H1 (cell line): ENCODE results near the gene PSG1. TPM values are rescaled to one million over a fixed set of nuclear protein-coding genes. Genes with fewer than 3 reads are reported as not detected.
"Not testable (repeated sequence)": the region's sequence is repeated elsewhere in the genome, so short reads cannot be mapped to it uniquely, and the experiment has no call there.

ENCODE experiments used
- CTCF ChIA-PET: fragments of 300-600 bp; sonication (Branson Sonifier 250); formaldehyde crosslinking; loops from one replicate; lab custom pipeline; 2021; ENCODE audit not compliant: partially characterized antibody; lab: Charles Lee
- POLR2A ChIA-PET: fragments of 300-600 bp; sonication (Branson Sonifier 250); formaldehyde crosslinking; loops from one replicate; lab custom pipeline; 2021; ENCODE audit warnings: inconsistent platforms; ENCODE audit not compliant: partially characterized antibody; lab: Charles Lee
- DNase-seq, 2 experiments: peaks; one replicate each; pipeline versions ENCODE4 v3.0.0 to v3.0.0-alpha.2; 2010 to 2022; ENCODE audit warnings: low spot score in 2 of 2, low read depth in 1 of 2, mixed read lengths in 1 of 2
- FAIRE-seq: peaks from 2 replicates; lab custom pipeline; 2011; peaks lifted over from hg19 to GRCh38; lab: Jason Lieb, UNC
- H2AFZ ChIP-seq: 2 replicates; pipeline ENCODE4 v1.8.1; 2012; ENCODE audit warnings: low read length, inconsistent platforms
- H2AK5ac ChIP-seq: 2 replicates; pipeline ENCODE4 v1.6.1; 2013; ENCODE audit warnings: low read depth, low read length
- H2BK120ac ChIP-seq: replicated peaks from 2 replicates; pipeline ENCODE3; 2013; ENCODE audit warnings: low read depth, low read length, inconsistent platforms
- H2BK12ac ChIP-seq: 2 replicates; pipeline ENCODE4 v1.6.1; 2013; ENCODE audit warnings: low read depth, low read length
- H2BK15ac ChIP-seq: 2 replicates; pipeline ENCODE4 v1.6.1; 2013; ENCODE audit warnings: low read length
- H2BK20ac ChIP-seq: 2 replicates; pipeline ENCODE4 v1.6.1; 2013; ENCODE audit warnings: low read length
- H2BK5ac ChIP-seq: 2 replicates; pipeline ENCODE4 v1.6.1; 2013; ENCODE audit warnings: low read depth, low read length
- H3K14ac ChIP-seq: 2 replicates; pipeline ENCODE4 v1.6.1; 2013; ENCODE audit warnings: inconsistent platforms; ENCODE audit not compliant: insufficient read length
- H3K18ac ChIP-seq: 2 replicates; pipeline ENCODE4 v1.6.1; 2013; ENCODE audit warnings: low read length; ENCODE audit errors: extremely low read depth
- H3K23ac ChIP-seq: 2 replicates; pipeline ENCODE4 v1.6.1; 2013; ENCODE audit warnings: inconsistent platforms; ENCODE audit not compliant: insufficient read length
- H3K23me2 ChIP-seq: 2 replicates; pipeline ENCODE4 v1.6.1; 2013; ENCODE audit warnings: low read depth, low read length
- H3K27ac ChIP-seq: 2 replicates; pipeline ENCODE4 v1.6.1; 2011; ENCODE audit warnings: low read depth, low read length, inconsistent platforms
- H3K27me3 ChIP-seq, 4 experiments: replicated peaks in 1 of 4; 1 replicate in 1 of 4; 2 replicates in 3 of 4; pipeline versions ENCODE4 v1.6.1 to v1.8.1; 2011 to 2013; ENCODE audit warnings: low read length in 3 of 4, mild to moderate bottlenecking in 3 of 4, inconsistent platforms in 2 of 4, mixed read lengths in 2 of 4, moderate library complexity in 1 of 4; ENCODE audit not compliant: control insufficient read depth in 3 of 4, insufficient read depth in 3 of 4; ENCODE audit errors: extremely low read depth in 1 of 4
- H3K36me3 ChIP-seq, 4 experiments: 2 replicates each; pipeline versions ENCODE4 v1.6.1 to v1.8.1; 2011 to 2013; ENCODE audit warnings: mild to moderate bottlenecking in 4 of 4, low read length in 3 of 4, moderate library complexity in 2 of 4, control low read depth in 1 of 4, inconsistent platforms in 1 of 4; ENCODE audit not compliant: insufficient read depth in 4 of 4, control insufficient read depth in 2 of 4
- H3K4ac ChIP-seq: replicated peaks from 2 replicates; pipeline ENCODE3; 2013; ENCODE audit warnings: low read length, low read depth, mixed read lengths, inconsistent platforms; ENCODE audit not compliant: insufficient read length
- H3K4me1 ChIP-seq, 4 experiments: replicated peaks in 1 of 4; 1 replicate in 1 of 4; 2 replicates in 3 of 4; pipeline versions ENCODE4 v1.6.1 to v1.8.1; 2011 to 2013; ENCODE audit warnings: low read length in 3 of 4, inconsistent platforms in 2 of 4, mixed read lengths in 1 of 4; ENCODE audit not compliant: insufficient read depth in 4 of 4, control insufficient read depth in 3 of 4
- H3K4me2 ChIP-seq, 2 experiments: 2 replicates each; pipeline versions ENCODE4 v1.6.1 to v1.8.1; 2011 to 2013; ENCODE audit warnings: low read depth in 2 of 2, low read length in 2 of 2, control low read depth in 1 of 2, inconsistent platforms in 1 of 2, mild to moderate bottlenecking in 1 of 2; ENCODE audit not compliant: insufficient read depth in 1 of 2
- H3K4me3 ChIP-seq, 4 experiments: fragments of 200-600, 300-600 bp in 1 of 4; sonication (generic), shearing (Covaris generic), sonication (Bioruptor Twin) in 1 of 4; 2 replicates each; pipeline versions ENCODE4 v1.5.1 to v1.8.1; 2011 to 2016; ENCODE audit warnings: low read length in 4 of 4, low read depth in 3 of 4, control low read depth in 2 of 4, inconsistent platforms in 2 of 4, mild to moderate bottlenecking in 2 of 4, mixed read lengths in 1 of 4, moderate library complexity in 1 of 4; ENCODE audit not compliant: insufficient read depth in 2 of 4; ENCODE audit errors: extremely low read depth in 1 of 4
- H3K56ac ChIP-seq: replicated peaks from 2 replicates; pipeline ENCODE3; 2013; ENCODE audit warnings: low read depth, mild to moderate bottlenecking, mixed read lengths, low read length, inconsistent platforms; ENCODE audit not compliant: insufficient read length
- H3K79me1 ChIP-seq: 2 replicates; pipeline ENCODE4 v1.6.1; 2013; ENCODE audit warnings: low read depth, low read length, control low read depth
- H3K79me2 ChIP-seq, 2 experiments: 2 replicates each; pipeline versions ENCODE4 v1.6.1 to v1.8.1; 2012 to 2013; ENCODE audit warnings: low read length in 2 of 2, mild to moderate bottlenecking in 2 of 2, inconsistent platforms in 1 of 2; ENCODE audit not compliant: insufficient read depth in 2 of 2, control insufficient read depth in 1 of 2
- H3K9ac ChIP-seq, 4 experiments: replicated peaks in 1 of 4; 1 replicate in 1 of 4; 2 replicates in 3 of 4; pipeline versions ENCODE4 v1.6.1 to v1.8.1; 2011 to 2013; ENCODE audit warnings: low read depth in 3 of 4, low read length in 3 of 4, control low read depth in 2 of 4, mild to moderate bottlenecking in 2 of 4, moderate library complexity in 2 of 4, inconsistent platforms in 1 of 4; ENCODE audit errors: extremely low read depth in 1 of 4
- H3K9me3 ChIP-seq, 2 experiments: 2 replicates each; pipeline versions ENCODE4 v1.6.1 to v1.8.1; 2012 to 2013; ENCODE audit warnings: mild to moderate bottlenecking in 2 of 2, moderate library complexity in 2 of 2, control low read depth in 1 of 2, inconsistent platforms in 1 of 2, low read depth in 1 of 2, low read length in 1 of 2, mixed read lengths in 1 of 2; ENCODE audit not compliant: insufficient read depth in 2 of 2
- H4K20me1 ChIP-seq, 2 experiments: replicated peaks in 1 of 2; 2 replicates each; pipeline versions ENCODE3 to v1.8.1; 2011 to 2013; ENCODE audit warnings: inconsistent platforms in 2 of 2, low read length in 2 of 2, mild to moderate bottlenecking in 1 of 2; ENCODE audit not compliant: insufficient read depth in 2 of 2, control insufficient read depth in 1 of 2
- H4K5ac ChIP-seq: 2 replicates; pipeline ENCODE4 v1.6.1; 2013; ENCODE audit warnings: low read length, low read depth, mixed read lengths, inconsistent platforms; ENCODE audit not compliant: insufficient read length
- H4K8ac ChIP-seq: 2 replicates; pipeline ENCODE4 v1.8.0; 2013; ENCODE audit warnings: mild to moderate bottlenecking, moderate library complexity, low read length, inconsistent platforms; ENCODE audit not compliant: insufficient read depth; ENCODE audit errors: extremely low read depth
- H4K91ac ChIP-seq: replicated peaks from 2 replicates; pipeline ENCODE3; 2013; ENCODE audit warnings: low read length, mixed read lengths, inconsistent platforms; ENCODE audit not compliant: insufficient read length
- WGBS, 2 experiments: shearing (Covaris generic) in 1 of 2; methylation state at CpG; one replicate each; pipeline versions ENCODE4 v1.1.6 to v1.1.7; 2013 to 2015; ENCODE audit warnings: low lambda C conversion rate in 2 of 2, mixed read lengths in 2 of 2, inconsistent platforms in 1 of 2, low coverage in 1 of 2, missing lambda C conversion rate in 1 of 2; ENCODE audit not compliant: insufficient replicate concordance in 2 of 2, insufficient coverage in 1 of 2, insufficient read length in 1 of 2; ENCODE audit errors: extremely low coverage in 1 of 2, missing lambda C conversion rate in 1 of 2; 5-methylcytosine and 5-hydroxymethylcytosine counted together
- polyA plus RNA-seq, 7 experiments: library from polyadenylated mRNA; depleted of rRNA in 3 of 7; stranded (reverse) in 5 of 7; unstranded in 2 of 7; fragments of >200 nt in 5 of 7; fragments of 200-250 nt in 2 of 7; gene quantifications; 1 replicate in 5 of 7; 2 replicates in 1 of 7; 4 replicates in 1 of 7; pipeline versions ENCODE4 v1.2.1 to v1.2.3, GENCODE V29; 2011 to 2013; ENCODE audit warnings: missing spikeins in 2 of 7, mixed read lengths in 2 of 7
- total RNA-seq: library from RNA; stranded (reverse); fragmentation: NEBNext Ultra II Directional; extraction: Animal tissue kit (Norgen Biotek cat#: 25700); gene quantifications from 2 replicates; pipeline ENCODE4 v1.2.1, GENCODE V29; 2021

The PSG1 gene
- total and polyA plus RNA-seq, 2 of the 8 experiments (the other 6 are each of a cell fraction or from before 2014, with no cell fraction given) = not detected

DNA sequence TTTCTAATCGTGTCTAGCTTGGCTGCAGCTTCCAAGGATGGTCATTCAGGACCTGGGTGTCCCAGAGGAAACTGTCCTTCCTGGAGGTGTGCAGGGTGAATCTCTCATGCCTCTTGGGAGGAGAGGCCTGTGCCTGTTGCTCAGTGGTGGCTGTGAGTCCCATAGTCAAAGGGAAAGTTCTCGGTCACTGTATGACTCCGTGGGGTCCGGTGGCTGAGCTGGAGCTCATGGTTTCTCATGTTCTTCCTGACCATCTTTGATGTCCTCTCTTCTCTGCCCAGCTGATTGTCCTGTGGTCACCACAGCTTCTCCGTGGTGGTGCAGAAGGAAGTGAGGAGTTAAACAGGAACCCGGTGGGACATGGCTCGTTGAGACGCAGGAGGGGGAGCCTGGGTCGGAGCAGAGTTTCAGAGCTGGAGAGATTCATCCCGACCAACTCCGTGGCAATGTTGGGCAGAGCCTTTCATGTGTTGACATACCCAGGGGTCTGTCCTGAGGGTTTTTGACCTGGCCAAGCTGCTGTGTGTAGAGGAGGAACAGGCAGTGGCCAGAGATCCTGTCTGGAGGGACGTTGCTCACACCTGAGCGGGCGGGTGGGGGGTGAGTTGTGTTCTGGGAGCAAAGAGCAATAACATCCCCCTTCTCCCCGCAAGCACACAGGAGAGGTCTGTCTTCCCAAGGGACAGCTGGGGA, 39.0 kb upstream of the PSG1 start:
- whole genome bisulfite sequencing, 2 experiments = 78% methylated on average over 11 of the region's 15 CpGs; no CpG with 5 or more reads in 1 of the 2 experiments

DNA sequence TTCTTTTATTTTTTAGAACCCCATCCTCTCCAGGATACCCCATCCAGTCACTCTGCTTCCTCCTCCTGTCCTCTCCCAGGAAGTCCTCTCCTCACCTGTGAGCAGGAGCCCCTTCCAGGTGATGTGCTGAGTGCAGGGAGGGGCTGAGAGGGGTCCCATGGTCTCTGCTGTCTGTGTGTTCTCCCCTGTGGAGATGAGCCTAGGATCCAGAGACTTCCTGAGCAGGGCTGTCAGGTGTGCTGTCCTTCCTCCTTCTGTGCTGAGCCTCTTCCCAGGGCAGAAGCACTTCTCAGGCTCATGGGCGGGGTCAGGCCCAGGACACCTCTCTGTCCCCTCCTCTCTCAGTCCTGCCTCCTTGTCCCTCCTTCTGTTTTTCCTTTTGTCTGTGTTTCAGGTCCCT, 38.1 kb upstream of the PSG1 start, which contains the start of gene PSG6:
TSS of gene PSG6 (minus strand) at position 261 of the 400 bp plus-strand sequence. CDS start at position 159, 102 bp downstream.
- H4K20me1 ChIP-seq, H2BK15ac ChIP-seq, H3K4ac ChIP-seq, H3K18ac ChIP-seq, H3K4me1 ChIP-seq, H2BK5ac ChIP-seq, POLR2A ChIA-PET, H3K27ac ChIP-seq, H3K9ac ChIP-seq, CTCF ChIA-PET, H4K91ac ChIP-seq, H2BK12ac ChIP-seq, H3K14ac ChIP-seq, DNase-seq, H3K23ac ChIP-seq, H3K36me3 ChIP-seq, H3K4me3 ChIP-seq, H2BK20ac ChIP-seq, H2AFZ ChIP-seq, FAIRE-seq, H3K27me3 ChIP-seq, H3K79me1 ChIP-seq, H2BK120ac ChIP-seq, H3K23me2 ChIP-seq, H2AK5ac ChIP-seq, H3K56ac ChIP-seq, H4K5ac ChIP-seq, H3K79me2 ChIP-seq, H4K8ac ChIP-seq, H3K4me2 ChIP-seq: not testable (repeated sequence)
- H3K9me3 ChIP-seq = peaks cover 30 to 72% of the 10 kb centered on the region in 2 experiments
- no CpG with 5 or more reads among the region's 1 CpG for WGBS, 2 experiments

More for the DNA sequence above, 39.0 kb upstream of the PSG1 start:
- H3K4me3 ChIP-seq, FAIRE-seq, H2AK5ac ChIP-seq, H3K27me3 ChIP-seq, H3K23ac ChIP-seq, H3K4me2 ChIP-seq, DNase-seq, H4K91ac ChIP-seq, H3K56ac ChIP-seq, H3K9ac ChIP-seq, H2BK5ac ChIP-seq, H2AFZ ChIP-seq, H2BK20ac ChIP-seq, H2BK120ac ChIP-seq, H2BK15ac ChIP-seq, POLR2A ChIA-PET, H3K23me2 ChIP-seq, H3K18ac ChIP-seq, H3K4me1 ChIP-seq, H3K79me1 ChIP-seq, H4K20me1 ChIP-seq, H3K27ac ChIP-seq, H3K14ac ChIP-seq, H4K5ac ChIP-seq, H3K79me2 ChIP-seq, H3K36me3 ChIP-seq, H3K4ac ChIP-seq, H2BK12ac ChIP-seq, H4K8ac ChIP-seq: not testable (repeated sequence)
- CTCF ChIA-PET = interaction anchor here (0.9 kb wide), 1 partner anchor 17 kb away, joined by 3 read pairs; no protein-coding TSS in a partner anchor
- H3K9me3 ChIP-seq = peaks cover 30 to 69% of the 10 kb centered on the region in 2 experiments
